GM19023 (cell line): ENCODE data around the gene TMEM108.
A peak's percentile ranks its signal among the peaks of the same experiment; 100 is the strongest.

Experiments used
- ATAC-seq: cut with Tn5 transposase; IDR thresholded peaks from one replicate; pipeline ENCODE4 v1.9.1; 2021; ENCODE audit warnings: mild to moderate bottlenecking, moderate library complexity; ENCODE audit not compliant: unreplicated experiment

Gene TMEM108

GRCh38 chr3:133270631-133271030, 232.4 kb downstream of the TMEM108 start:
- no peak for ATAC-seq

GRCh38 chr3:133271042-133271441, 232.9 kb downstream of the TMEM108 start:
- no peak for ATAC-seq

- ATAC-seq, result no peak
Measured at GRCh38 chr3:133271539-133271938, 233.3 kb downstream of the TMEM108 start.

- ATAC-seq, result no peak
Measured at GRCh38 chr3:133273346-133273745, 235.2 kb downstream of the TMEM108 start.

GRCh38 chr3:133274477-133274876, 236.3 kb downstream of the TMEM108 start:
- ATAC-seq, result no peak

GRCh38 chr3:133276594-133276993, 238.4 kb downstream of the TMEM108 start:
- no peak for ATAC-seq

- ATAC-seq, result no peak
Measured at GRCh38 chr3:133277813-133278212, 239.6 kb downstream of the TMEM108 start.

GRCh38 chr3:133278260-133279043, 240.3 kb downstream of the TMEM108 start:
- no peak for ATAC-seq

- no peak for ATAC-seq
Measured at GRCh38 chr3:133280586-133280985, 242.4 kb downstream of the TMEM108 start.

GRCh38 chr3:133282236-133282635, 244.0 kb downstream of the TMEM108 start:
- ATAC-seq, result no peak

- ATAC-seq, result no peak
Measured at GRCh38 chr3:133283958-133284807, 246.0 kb downstream of the TMEM108 start.

GRCh38 chr3:133289322-133289721, 251.1 kb downstream of the TMEM108 start:
- no peak for ATAC-seq

GRCh38 chr3:133292296-133292695, 254.1 kb downstream of the TMEM108 start:
- no peak for ATAC-seq

GRCh38 chr3:133293397-133294110, 255.4 kb downstream of the TMEM108 start:
- no peak for ATAC-seq

- no peak for ATAC-seq
Measured at GRCh38 chr3:133294253-133294652, 256.1 kb downstream of the TMEM108 start.

- ATAC-seq, result peak; percentile 58
Measured at GRCh38 chr3:133295199-133295901, 257.2 kb downstream of the TMEM108 start.

- ATAC-seq, result no peak
Measured at GRCh38 chr3:133295944-133296917, 258.0 kb downstream of the TMEM108 start.

GRCh38 chr3:133296981-133297380, 258.8 kb downstream of the TMEM108 start:
- ATAC-seq, result no peak

GRCh38 chr3:133300102-133300501, 261.9 kb downstream of the TMEM108 start:
- ATAC-seq, result no peak

GRCh38 chr3:133301194-133301593, 263.0 kb downstream of the TMEM108 start:
- no peak for ATAC-seq
